GM12873 (cell line): ENCODE results near the gene METTL25B.

Experiments
- TF ChIP-seq, protein P1 (sequence below): IDR thresholded peaks from 2 replicates; pipeline ENCODE4 v1.5.1; 2012; ENCODE audit warnings: low read depth, mild to moderate bottlenecking, moderate library complexity, low read length, control low read depth; ENCODE audit not compliant: insufficient read depth; ENCODE audit errors: missing control alignments

The METTL25B gene

DNA sequence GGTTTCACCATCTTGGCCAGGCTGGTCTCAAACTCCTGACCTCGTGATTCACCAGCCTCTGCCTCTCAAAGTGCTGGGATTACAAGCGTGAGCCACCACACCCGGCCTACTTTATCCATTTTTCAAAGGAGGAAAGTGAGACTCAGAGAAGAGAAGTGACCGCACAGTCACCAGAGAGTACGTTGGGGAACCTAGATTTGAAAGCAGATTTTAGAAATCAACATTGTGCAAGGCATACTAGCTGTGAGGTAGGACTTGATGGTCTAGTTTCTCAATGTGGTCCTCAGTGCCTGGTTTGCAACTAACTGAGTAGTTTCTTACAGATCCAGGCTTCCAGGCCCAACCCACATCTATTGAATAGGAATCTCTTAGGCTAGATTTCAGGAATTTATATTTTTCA is 37.4 kb downstream of the METTL25B start:
- TF ChIP-seq, protein P1, sequence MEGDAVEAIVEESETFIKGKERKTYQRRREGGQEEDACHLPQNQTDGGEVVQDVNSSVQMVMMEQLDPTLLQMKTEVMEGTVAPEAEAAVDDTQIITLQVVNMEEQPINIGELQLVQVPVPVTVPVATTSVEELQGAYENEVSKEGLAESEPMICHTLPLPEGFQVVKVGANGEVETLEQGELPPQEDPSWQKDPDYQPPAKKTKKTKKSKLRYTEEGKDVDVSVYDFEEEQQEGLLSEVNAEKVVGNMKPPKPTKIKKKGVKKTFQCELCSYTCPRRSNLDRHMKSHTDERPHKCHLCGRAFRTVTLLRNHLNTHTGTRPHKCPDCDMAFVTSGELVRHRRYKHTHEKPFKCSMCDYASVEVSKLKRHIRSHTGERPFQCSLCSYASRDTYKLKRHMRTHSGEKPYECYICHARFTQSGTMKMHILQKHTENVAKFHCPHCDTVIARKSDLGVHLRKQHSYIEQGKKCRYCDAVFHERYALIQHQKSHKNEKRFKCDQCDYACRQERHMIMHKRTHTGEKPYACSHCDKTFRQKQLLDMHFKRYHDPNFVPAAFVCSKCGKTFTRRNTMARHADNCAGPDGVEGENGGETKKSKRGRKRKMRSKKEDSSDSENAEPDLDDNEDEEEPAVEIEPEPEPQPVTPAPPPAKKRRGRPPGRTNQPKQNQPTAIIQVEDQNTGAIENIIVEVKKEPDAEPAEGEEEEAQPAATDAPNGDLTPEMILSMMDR = no peak

DNA sequence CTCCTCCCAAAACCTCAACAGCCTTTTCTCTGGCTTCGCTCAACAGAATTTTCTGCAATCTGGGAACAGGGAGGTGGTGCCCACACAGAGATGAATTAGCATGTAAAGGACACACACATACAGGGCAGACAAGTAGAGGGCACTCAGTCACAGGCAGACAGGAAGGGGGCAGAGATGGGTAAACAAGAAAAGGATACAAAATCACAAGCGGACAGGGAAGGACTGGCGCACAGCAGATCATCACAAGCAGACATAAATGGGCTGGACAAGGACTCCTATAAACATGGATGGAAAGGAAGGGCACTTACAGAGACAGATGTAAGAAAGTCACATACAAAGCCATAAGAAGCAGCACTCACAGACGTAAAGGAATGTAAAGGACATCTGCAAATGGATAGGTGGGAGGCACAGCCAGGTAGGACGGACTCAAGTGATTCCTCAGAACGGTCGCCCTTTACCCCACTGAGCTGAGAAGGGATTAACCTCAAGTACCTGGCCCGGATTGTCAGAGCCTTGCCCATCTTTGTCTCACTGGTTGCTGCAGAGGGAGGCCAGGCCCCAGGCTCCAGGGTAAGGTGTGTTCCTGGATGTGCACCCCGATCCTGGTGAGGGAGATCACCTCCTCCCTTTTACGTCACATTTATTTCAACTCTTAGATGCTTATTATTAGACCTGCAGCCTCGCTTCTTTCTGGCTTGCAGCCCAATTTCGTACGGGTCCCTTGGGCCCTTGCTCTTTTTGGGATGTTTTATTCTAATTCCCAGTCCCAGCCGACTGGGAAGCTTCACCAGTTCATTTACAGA is 38.2 kb downstream of the METTL25B start:
- TF ChIP-seq, protein P1 = no peak

- TF ChIP-seq, protein P1 = peak; percentile 10
Observed at GRCh38 chr1:156767101-156767878, 39.0 kb downstream of the METTL25B start, which contains the start of gene PRCC. Gene PRCC (plus strand): TSS chr1:156767535. CDS start chr1:156767772, 237 bp downstream.

GRCh38 chr1:156767879-156768604 is 39.8 kb downstream of the METTL25B start:
- TF ChIP-seq, protein P1 = no peak

DNA sequence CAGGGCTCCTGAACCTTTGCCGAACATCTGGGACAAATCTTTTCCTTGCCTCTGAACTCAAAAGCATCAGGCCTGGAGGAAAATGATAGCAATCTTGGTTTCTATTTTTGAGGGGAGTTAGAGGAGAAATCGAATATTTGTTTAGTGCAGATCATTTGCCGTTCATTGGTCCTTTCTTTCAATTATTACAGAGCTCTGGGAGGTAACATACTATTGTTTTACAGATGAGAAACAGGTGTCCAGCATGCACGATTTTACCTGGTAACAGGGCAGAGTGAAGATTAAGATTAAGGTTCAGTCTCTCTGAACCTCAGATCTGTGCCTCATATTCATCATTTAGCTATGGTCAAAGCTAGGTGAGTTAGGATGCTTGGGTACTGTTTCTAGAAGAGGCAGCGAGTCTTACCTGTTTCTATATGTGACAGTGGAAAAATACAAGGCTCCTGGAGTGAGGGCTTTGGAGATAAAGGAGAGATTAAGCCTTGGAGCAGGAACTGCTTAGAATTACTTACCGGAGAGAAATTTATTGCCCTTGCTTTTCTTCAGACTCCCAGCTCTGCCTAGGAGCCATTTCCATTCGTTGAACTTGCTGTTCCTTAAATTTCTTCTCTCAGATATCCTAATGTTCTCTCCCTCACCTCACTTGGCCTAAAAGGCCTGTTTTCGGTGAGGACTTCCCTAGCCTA is 40.5 kb downstream of the METTL25B start:
- TF ChIP-seq, protein P1 = no peak

DNA sequence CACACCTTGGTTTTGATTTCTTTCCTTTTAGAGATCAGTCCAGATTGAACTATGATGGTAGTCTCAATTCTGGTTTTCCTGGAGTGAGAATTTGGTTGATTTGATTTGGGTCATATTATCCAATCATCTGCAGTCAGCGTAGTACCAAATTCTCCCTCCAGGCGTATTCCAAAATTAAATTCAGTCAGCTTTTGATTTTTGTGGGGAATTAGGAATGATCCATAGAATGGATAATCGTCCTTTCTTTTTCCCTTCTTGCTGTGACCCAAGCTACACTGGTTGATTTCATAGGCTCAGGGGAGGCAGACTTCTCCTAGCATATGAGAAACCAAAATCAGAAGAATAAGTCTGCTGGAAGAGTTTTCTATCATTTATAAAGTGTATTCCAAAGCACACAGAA is 44.0 kb downstream of the METTL25B start:
- TF ChIP-seq, protein P1 = peak; percentile 4
